ENCODE results near the gene DAND5. TPM values are rescaled to one million over a fixed set of nuclear protein-coding genes. Genes with fewer than 3 reads are reported as not detected.

The DAND5 gene
- total RNA-seq, 1 experiment from 2014 or later = 0.17 TPM

DNA sequence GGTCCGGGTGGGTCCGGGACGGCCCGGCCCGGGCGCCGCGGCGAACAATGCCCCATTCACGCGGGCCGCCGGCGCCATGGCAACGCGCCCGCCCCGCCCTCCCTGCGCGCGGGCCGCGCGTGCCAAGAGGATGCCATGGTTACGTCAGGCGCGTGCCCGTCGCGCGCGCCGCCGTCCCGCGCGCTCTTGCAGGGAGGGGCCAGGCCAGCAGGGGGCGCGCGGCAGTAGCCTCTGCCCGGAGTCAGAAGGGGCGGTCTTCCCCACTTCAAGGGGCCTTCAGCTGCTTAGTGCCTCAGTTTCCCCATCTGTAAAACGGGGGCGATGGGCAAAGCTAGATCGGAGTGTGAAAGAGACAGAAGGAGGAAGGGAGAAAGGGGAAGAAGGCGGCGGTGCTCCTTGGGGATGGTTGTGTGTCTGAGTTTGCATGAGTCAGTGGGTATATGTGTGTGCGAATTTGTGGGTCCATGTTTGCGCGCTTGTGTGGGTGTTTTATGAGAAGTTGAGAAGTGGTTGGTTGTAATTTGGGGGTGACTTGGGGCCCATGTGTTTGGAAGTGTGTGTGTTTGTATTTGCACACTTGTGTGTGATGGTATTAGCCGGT, 14.3 kb downstream of the DAND5 start:
- peak; percentile 85 for DNase-seq (ENCODE audit: low spot score)
- no peak for TF ChIP-seq EZH2 (IDR thresholded peaks at IDR 0.05; ENCODE audit: borderline replicate concordance, low read depth, low read length, poor library complexity, severe bottlenecking)
- TF ChIP-seq, protein P1, sequence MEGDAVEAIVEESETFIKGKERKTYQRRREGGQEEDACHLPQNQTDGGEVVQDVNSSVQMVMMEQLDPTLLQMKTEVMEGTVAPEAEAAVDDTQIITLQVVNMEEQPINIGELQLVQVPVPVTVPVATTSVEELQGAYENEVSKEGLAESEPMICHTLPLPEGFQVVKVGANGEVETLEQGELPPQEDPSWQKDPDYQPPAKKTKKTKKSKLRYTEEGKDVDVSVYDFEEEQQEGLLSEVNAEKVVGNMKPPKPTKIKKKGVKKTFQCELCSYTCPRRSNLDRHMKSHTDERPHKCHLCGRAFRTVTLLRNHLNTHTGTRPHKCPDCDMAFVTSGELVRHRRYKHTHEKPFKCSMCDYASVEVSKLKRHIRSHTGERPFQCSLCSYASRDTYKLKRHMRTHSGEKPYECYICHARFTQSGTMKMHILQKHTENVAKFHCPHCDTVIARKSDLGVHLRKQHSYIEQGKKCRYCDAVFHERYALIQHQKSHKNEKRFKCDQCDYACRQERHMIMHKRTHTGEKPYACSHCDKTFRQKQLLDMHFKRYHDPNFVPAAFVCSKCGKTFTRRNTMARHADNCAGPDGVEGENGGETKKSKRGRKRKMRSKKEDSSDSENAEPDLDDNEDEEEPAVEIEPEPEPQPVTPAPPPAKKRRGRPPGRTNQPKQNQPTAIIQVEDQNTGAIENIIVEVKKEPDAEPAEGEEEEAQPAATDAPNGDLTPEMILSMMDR (conservative IDR thresholded peaks at IDR 0.05; ENCODE audit: low read depth, low read length) = peak; percentile 87
- peaks cover 6% of the 10 kb centered on the region for H3K4me1 ChIP-seq (ENCODE audit: insufficient read depth, low read length, poor library complexity, severe bottlenecking)
- no peaks in the 10 kb centered on the region for H3K36me3 ChIP-seq (ENCODE audit: insufficient read depth, low read length, poor library complexity, severe bottlenecking)
- no TSS peak for BruUV-seq (replicated peaks)
- CTCF ChIA-PET = interaction anchor here (0.6 to 2.1 kb wide), 5 partner anchors 30 to 184 kb away, joined by 3 to 14 read pairs (median 4); no protein-coding TSS in a partner anchor
- peak overlapping the region; percentile 48 for H3K4me3 ChIP-seq (ENCODE audit: low read depth, low read length, poor library complexity, severe bottlenecking)
- H3K27me3 ChIP-seq (replicated peaks; ENCODE audit: insufficient read depth, low read depth, low read length, poor library complexity) = no peaks in the 10 kb centered on the region
- no peaks in the 10 kb centered on the region for H3K9me3 ChIP-seq (ENCODE audit: low read depth, low read length, poor library complexity, severe bottlenecking)
- intact Hi-C loops (cut with micrococcal nuclease; ENCODE audit: unreplicated experiment) = loop anchor here (1.0 kb wide), 2 partner anchors 78 to 110 kb away; no protein-coding TSS in a partner anchor
- H3K27ac ChIP-seq (ENCODE audit: low read depth, low read length, poor library complexity, severe bottlenecking) = no peak overlapping the region
- POLR2A ChIA-PET (ENCODE audit: low non-redundant PET) = no interaction called here

DNA sequence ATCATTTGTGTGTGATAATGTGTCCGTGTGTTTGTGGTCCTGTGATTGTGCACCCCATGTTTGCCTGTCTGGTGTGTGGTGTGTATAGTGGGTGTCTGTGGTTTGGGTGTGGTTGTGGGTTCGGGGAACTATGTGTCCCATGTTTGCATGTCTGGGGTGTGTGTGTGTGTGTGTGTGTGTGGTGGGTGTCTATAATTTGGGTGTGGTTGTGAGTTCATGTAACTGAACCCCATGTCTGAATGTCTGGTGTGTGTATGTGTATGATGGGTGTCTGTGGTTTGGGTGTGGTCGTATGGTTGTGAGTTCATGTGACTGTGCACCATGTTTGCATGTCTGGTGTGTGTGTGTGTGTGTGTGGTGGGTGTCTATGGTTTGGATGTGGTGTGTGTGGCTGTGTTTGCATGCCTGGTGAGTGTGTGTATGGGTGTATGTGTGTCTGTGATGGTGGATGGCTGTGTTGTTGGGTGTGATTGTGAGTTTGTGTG, 14.8 kb downstream of the DAND5 start:
- H3K36me3 ChIP-seq (ENCODE audit: insufficient read depth, low read length, poor library complexity, severe bottlenecking) = no peaks in the 10 kb centered on the region
- BruUV-seq (replicated peaks) = no TSS peak
- H3K27me3 ChIP-seq (replicated peaks; ENCODE audit: insufficient read depth, low read depth, low read length, poor library complexity) = no peaks in the 10 kb centered on the region
- no peaks in the 10 kb centered on the region for H3K9me3 ChIP-seq (ENCODE audit: low read depth, low read length, poor library complexity, severe bottlenecking)
- no peak for DNase-seq (ENCODE audit: low spot score)
- H3K27ac ChIP-seq (ENCODE audit: low read depth, low read length, poor library complexity, severe bottlenecking) = no peak overlapping the region
- intact Hi-C loops (cut with micrococcal nuclease; ENCODE audit: unreplicated experiment) = no loop called here
- no peak for TF ChIP-seq EZH2 (IDR thresholded peaks at IDR 0.05; ENCODE audit: borderline replicate concordance, low read depth, low read length, poor library complexity, severe bottlenecking)
- TF ChIP-seq, protein P1 (conservative IDR thresholded peaks at IDR 0.05; ENCODE audit: low read depth, low read length) = no peak
- peaks cover 6% of the 10 kb centered on the region for H3K4me1 ChIP-seq (ENCODE audit: insufficient read depth, low read length, poor library complexity, severe bottlenecking)
- CTCF ChIA-PET = interaction anchor here (0.6 to 2.1 kb wide), 5 partner anchors 29 to 184 kb away, joined by 3 to 14 read pairs (median 4); no protein-coding TSS in a partner anchor
- POLR2A ChIA-PET (ENCODE audit: low non-redundant PET) = no interaction called here
- H3K4me3 ChIP-seq (ENCODE audit: low read depth, low read length, poor library complexity, severe bottlenecking) = no peak overlapping the region

DNA sequence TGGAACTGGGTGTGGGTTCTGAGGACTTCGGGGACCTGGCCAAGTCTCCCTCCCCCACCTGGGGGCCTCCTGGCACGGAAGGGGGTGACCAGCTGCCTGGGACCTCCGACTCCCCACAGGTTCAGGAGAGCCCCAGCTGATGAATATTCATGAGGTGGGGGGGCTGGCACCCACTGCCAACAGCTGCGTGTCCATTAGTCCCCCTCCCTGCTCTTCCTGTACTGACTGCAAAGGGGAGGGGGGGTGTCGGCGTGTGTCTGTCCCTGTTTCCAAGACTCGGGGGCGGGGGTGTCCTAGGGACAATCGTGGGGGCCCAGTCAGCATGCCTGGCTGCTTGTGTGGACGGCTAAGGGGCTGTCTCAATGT, 15.3 kb downstream of the DAND5 start:
- no peaks in the 10 kb centered on the region for H3K9me3 ChIP-seq (ENCODE audit: low read depth, low read length, poor library complexity, severe bottlenecking)
- ChIA-PET POLR2A (ENCODE audit: low non-redundant PET) (no interaction called here), CTCF (interaction anchor here (0.6 to 2.1 kb wide), 3 partner anchors 76 to 112 kb away, joined by 4 to 14 read pairs (median 4); no protein-coding TSS in a partner anchor)
- H3K36me3 ChIP-seq (ENCODE audit: insufficient read depth, low read length, poor library complexity, severe bottlenecking) = no peaks in the 10 kb centered on the region
- no peaks in the 10 kb centered on the region for H3K27me3 ChIP-seq (replicated peaks; ENCODE audit: insufficient read depth, low read depth, low read length, poor library complexity)
- peaks cover 6% of the 10 kb centered on the region for H3K4me1 ChIP-seq (ENCODE audit: insufficient read depth, low read length, poor library complexity, severe bottlenecking)
- intact Hi-C loops (cut with micrococcal nuclease; ENCODE audit: unreplicated experiment) = no loop called here
- no peak overlapping the region for H3K4me3 ChIP-seq (ENCODE audit: low read depth, low read length, poor library complexity, severe bottlenecking)
- no peak overlapping the region for H3K27ac ChIP-seq (ENCODE audit: low read depth, low read length, poor library complexity, severe bottlenecking)
- BruUV-seq (replicated peaks) = no TSS peak
- TF ChIP-seq, protein P1 (conservative IDR thresholded peaks at IDR 0.05; ENCODE audit: low read depth, low read length) = no peak
- no peak for TF ChIP-seq EZH2 (IDR thresholded peaks at IDR 0.05; ENCODE audit: borderline replicate concordance, low read depth, low read length, poor library complexity, severe bottlenecking)
- DNase-seq (ENCODE audit: low spot score) = no peak

All from A673 (cell line).